ENCODE data around the gene M1AP. TPM values are rescaled to one million over a fixed set of nuclear protein-coding genes. Genes with fewer than 3 reads are reported as not detected.

The M1AP gene
- total and polyA plus RNA-seq, 2 of the 8 experiments (the other 6 are each of a cell fraction or from before 2014, with no cell fraction given) = 4.8 TPM

DNA sequence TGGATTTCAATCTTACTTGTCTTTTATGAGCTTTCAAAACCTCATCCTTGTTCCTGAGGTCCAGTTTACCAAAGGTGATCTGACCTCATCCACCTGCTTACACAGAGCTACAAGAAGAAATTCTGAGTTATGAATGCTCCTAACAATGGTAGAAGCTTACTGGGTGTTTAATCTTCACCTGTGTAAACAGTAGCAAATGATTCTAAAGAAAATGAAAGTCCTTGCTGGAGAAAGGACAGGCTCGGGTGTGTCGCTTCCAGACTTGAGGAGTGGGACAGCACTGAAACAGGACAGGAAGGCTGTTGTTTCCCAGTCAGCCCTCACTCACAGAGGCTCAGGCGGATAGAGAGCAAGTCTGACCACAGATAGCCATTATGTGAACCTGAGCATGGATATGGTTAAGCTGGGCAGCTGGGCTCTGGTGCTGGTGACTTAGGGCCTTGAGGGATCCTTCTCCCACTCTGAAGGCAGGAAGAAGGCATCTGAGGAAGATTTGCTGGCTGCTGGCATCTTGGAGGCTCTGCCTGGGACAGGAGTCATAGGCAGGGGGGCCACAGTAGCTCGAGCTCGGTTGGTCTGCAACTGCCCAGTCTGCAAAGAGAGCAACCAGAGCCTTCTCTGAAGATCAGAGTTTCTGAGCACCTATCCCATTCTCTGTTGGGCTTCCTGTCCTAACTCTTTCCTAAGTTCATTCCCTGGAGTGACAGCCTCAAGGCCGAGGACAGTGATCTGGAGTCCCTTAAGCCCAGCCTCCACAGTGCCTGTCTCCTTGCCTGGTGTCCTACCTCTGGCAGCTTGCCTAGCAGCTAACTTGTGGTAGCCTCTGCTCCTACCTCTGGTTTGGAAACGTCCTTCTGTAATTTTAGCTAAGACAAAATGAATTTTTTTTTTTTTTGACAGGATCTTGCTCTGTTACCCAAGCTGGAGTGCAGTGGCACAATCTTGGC, 89.6 kb downstream of the M1AP start (continued):
- TF ChIP-seq CHD2 (IDR thresholded peaks at IDR 0.05; ENCODE audit: low read length) (no peak), PHF8 (conservative IDR thresholded peaks at IDR 0.05; ENCODE audit: low read depth, low read length) (no peak), TAF7 (optimal IDR thresholded peaks at IDR 0.05; ENCODE audit: borderline replicate concordance, low read depth, low read length) (no peak), TCF12 (IDR thresholded peaks at IDR 0.05; ENCODE audit: low read depth, low read length) (no peak), BRCA1 (IDR thresholded peaks at IDR 0.05; ENCODE audit: low read depth, low read length) (no peak)
- TF ChIP-seq, protein P1, sequence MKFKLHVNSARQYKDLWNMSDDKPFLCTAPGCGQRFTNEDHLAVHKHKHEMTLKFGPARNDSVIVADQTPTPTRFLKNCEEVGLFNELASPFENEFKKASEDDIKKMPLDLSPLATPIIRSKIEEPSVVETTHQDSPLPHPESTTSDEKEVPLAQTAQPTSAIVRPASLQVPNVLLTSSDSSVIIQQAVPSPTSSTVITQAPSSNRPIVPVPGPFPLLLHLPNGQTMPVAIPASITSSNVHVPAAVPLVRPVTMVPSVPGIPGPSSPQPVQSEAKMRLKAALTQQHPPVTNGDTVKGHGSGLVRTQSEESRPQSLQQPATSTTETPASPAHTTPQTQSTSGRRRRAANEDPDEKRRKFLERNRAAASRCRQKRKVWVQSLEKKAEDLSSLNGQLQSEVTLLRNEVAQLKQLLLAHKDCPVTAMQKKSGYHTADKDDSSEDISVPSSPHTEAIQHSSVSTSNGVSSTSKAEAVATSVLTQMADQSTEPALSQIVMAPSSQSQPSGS (IDR thresholded peaks at IDR 0.05; ENCODE audit: low read length) = no peak
- TF ChIP-seq, protein P2, sequence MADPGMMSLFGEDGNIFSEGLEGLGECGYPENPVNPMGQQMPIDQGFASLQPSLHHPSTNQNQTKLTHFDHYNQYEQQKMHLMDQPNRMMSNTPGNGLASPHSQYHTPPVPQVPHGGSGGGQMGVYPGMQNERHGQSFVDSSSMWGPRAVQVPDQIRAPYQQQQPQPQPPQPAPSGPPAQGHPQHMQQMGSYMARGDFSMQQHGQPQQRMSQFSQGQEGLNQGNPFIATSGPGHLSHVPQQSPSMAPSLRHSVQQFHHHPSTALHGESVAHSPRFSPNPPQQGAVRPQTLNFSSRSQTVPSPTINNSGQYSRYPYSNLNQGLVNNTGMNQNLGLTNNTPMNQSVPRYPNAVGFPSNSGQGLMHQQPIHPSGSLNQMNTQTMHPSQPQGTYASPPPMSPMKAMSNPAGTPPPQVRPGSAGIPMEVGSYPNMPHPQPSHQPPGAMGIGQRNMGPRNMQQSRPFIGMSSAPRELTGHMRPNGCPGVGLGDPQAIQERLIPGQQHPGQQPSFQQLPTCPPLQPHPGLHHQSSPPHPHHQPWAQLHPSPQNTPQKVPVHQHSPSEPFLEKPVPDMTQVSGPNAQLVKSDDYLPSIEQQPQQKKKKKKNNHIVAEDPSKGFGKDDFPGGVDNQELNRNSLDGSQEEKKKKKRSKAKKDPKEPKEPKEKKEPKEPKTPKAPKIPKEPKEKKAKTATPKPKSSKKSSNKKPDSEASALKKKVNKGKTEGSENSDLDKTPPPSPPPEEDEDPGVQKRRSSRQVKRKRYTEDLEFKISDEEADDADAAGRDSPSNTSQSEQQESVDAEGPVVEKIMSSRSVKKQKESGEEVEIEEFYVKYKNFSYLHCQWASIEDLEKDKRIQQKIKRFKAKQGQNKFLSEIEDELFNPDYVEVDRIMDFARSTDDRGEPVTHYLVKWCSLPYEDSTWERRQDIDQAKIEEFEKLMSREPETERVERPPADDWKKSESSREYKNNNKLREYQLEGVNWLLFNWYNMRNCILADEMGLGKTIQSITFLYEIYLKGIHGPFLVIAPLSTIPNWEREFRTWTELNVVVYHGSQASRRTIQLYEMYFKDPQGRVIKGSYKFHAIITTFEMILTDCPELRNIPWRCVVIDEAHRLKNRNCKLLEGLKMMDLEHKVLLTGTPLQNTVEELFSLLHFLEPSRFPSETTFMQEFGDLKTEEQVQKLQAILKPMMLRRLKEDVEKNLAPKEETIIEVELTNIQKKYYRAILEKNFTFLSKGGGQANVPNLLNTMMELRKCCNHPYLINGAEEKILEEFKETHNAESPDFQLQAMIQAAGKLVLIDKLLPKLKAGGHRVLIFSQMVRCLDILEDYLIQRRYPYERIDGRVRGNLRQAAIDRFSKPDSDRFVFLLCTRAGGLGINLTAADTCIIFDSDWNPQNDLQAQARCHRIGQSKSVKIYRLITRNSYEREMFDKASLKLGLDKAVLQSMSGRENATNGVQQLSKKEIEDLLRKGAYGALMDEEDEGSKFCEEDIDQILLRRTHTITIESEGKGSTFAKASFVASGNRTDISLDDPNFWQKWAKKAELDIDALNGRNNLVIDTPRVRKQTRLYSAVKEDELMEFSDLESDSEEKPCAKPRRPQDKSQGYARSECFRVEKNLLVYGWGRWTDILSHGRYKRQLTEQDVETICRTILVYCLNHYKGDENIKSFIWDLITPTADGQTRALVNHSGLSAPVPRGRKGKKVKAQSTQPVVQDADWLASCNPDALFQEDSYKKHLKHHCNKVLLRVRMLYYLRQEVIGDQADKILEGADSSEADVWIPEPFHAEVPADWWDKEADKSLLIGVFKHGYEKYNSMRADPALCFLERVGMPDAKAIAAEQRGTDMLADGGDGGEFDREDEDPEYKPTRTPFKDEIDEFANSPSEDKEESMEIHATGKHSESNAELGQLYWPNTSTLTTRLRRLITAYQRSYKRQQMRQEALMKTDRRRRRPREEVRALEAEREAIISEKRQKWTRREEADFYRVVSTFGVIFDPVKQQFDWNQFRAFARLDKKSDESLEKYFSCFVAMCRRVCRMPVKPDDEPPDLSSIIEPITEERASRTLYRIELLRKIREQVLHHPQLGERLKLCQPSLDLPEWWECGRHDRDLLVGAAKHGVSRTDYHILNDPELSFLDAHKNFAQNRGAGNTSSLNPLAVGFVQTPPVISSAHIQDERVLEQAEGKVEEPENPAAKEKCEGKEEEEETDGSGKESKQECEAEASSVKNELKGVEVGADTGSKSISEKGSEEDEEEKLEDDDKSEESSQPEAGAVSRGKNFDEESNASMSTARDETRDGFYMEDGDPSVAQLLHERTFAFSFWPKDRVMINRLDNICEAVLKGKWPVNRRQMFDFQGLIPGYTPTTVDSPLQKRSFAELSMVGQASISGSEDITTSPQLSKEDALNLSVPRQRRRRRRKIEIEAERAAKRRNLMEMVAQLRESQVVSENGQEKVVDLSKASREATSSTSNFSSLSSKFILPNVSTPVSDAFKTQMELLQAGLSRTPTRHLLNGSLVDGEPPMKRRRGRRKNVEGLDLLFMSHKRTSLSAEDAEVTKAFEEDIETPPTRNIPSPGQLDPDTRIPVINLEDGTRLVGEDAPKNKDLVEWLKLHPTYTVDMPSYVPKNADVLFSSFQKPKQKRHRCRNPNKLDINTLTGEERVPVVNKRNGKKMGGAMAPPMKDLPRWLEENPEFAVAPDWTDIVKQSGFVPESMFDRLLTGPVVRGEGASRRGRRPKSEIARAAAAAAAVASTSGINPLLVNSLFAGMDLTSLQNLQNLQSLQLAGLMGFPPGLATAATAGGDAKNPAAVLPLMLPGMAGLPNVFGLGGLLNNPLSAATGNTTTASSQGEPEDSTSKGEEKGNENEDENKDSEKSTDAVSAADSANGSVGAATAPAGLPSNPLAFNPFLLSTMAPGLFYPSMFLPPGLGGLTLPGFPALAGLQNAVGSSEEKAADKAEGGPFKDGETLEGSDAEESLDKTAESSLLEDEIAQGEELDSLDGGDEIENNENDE (IDR thresholded peaks at IDR 0.05; ENCODE audit: insufficient replicate concordance, low read length) = no peak
